Urinary bladder (tissue), 4 donors: Measurements from ENCODE around the gene MYL10. TPM values are rescaled to one million over a fixed set of nuclear protein-coding genes. Genes with fewer than 3 reads are reported as not detected.

Source experiments
- DNase-seq: peaks from one replicate; pipeline ENCODE4 v3.0.0-alpha.2; 2015; ENCODE audit errors: extremely low spot score
- H3K27ac ChIP-seq: one replicate; pipeline ENCODE4 v1.5.1; 2013; ENCODE audit warnings: low read depth, mild to moderate bottlenecking, moderate library complexity
- H3K36me3 ChIP-seq: one replicate; pipeline ENCODE4 v1.6.1; 2013; ENCODE audit warnings: mild to moderate bottlenecking, moderate library complexity; ENCODE audit not compliant: insufficient read depth
- H3K4me1 ChIP-seq: one replicate; pipeline ENCODE4 v1.6.1; 2013; ENCODE audit warnings: mild to moderate bottlenecking, moderate library complexity; ENCODE audit not compliant: insufficient read depth
- H3K4me3 ChIP-seq: one replicate; pipeline ENCODE4 v1.5.1; 2013; ENCODE audit warnings: low read depth, low read length
- WGBS: extraction: QIAGEN DNeasy Blood & Tissue Kit; methylation state at CpG from one replicate; pipeline ENCODE4 v1.1.7; 2013; 5-methylcytosine and 5-hydroxymethylcytosine counted together
- polyA plus RNA-seq: library from polyadenylated mRNA; stranded (reverse); fragments of 200-250 nt; gene quantifications from one replicate; pipeline ENCODE4 v1.2.3, GENCODE V29; 2013
- total RNA-seq: library from RNA; depleted of rRNA; stranded (reverse); fragments of >200 nt; gene quantifications from one replicate; pipeline ENCODE4 v1.2.3, GENCODE V29; 2014
- donor health status: healthy with polysubstance abuse.
- donor health status: healthy.

Gene MYL10
- total and polyA plus RNA-seq, 2 donors, result 0.38 to 0.63 TPM

DNA sequence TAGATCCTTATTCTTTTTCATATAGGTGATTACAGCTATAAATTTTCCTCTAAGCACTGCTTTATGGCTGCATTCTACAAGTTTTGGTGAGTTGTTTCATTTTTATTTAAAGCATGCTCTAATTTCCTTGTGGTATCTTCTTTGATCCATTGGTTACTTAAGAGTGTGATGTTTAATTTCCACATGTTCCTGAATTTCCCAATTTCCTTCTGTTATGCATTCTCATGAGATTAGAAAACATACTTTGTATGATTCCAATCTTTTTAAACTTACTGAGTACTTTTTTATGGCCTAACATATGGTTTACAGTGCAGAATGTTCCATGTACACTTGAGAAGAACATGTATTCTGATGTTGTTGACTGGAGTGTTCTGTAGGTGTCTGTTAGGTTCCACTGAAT lies 53.4 kb downstream of the MYL10 start:
- Histone ChIP-seq H3K4me1 (no peaks in the 10 kb centered on the region), H3K27ac (no peak overlapping the region), H3K4me3 (no peak overlapping the region), H3K36me3 (no peaks in the 10 kb centered on the region)
- DNase-seq, result no peak

DNA sequence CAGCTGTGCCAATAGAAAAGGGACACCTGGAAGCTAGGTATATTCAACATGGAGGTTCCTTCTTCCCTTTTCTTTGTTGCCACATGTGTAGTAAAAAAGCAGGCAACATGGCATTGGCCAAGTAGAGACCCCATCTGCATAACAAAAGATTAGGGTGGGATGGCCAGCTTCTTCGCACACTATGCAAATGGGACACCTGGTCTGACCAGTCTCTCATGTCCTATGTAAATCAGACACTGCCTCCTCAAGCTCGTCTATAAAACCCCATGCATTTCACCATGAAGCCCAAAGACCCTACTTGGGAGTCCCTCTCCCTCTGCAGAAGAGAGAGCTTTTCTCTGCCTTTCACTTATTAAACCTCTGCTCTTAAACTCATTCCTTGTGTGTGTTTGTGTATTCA lies 53.9 kb downstream of the MYL10 start:
- H3K4me3 ChIP-seq, result no peak overlapping the region
- no peaks in the 10 kb centered on the region for H3K36me3 ChIP-seq
- no peak for DNase-seq
- H3K4me1 ChIP-seq, result no peaks in the 10 kb centered on the region
- H3K27ac ChIP-seq, result no peak overlapping the region
- 49% methylated on average over 2 of the region's 2 CpGs for WGBS

DNA sequence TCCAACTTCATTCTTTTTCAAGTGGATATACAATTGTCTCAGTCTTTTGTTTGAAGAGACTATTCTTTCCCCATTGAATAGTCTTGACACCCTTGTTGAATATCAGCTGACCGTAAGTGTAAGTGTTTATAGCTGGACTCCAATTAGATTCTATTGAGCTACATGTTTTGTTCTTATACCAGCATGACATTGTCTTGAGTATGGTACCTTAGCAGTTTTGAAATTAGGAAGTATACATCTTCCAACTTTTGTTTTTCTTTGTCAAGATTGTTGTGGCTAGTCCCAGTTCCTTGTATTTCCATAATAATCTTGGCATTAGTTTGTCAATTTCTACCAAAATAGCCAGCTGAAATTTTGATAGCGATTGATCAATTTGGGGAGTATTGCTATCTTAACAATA lies 56.9 kb downstream of the MYL10 start:
- DNase-seq, result no peak
- Histone ChIP-seq H3K27ac (no peak overlapping the region), H3K4me3 (no peak overlapping the region), H3K4me1 (no peaks in the 10 kb centered on the region), H3K36me3 (no peaks in the 10 kb centered on the region)
- 94% methylated on average over 2 of the region's 2 CpGs for WGBS

DNA sequence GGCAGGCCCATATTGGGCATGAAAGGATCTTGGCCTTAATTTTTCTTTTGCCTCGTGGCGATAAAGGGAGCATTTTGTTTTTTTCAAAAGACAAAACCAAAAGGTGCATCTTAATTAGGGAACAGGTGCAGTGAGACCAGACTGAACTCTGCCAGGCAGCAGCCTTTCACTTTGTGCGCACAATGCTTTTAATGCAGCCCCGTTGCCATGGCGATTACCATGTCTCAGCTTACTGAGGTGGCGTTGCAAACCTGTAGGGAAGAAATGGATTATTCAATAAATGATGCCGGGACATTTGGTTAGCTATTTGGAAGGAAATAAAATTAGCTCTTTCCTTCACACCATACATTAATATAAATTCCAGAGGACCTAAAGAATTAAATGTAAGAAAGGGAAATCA lies 61.9 kb downstream of the MYL10 start:
- DNase-seq, result no peak
- H3K4me1 ChIP-seq, result no peaks in the 10 kb centered on the region
- H3K36me3 ChIP-seq, result no peaks in the 10 kb centered on the region
- 85% methylated on average over 7 of the region's 7 CpGs for WGBS
- H3K4me3 ChIP-seq, result no peak overlapping the region
- H3K27ac ChIP-seq, result no peak overlapping the region

DNA sequence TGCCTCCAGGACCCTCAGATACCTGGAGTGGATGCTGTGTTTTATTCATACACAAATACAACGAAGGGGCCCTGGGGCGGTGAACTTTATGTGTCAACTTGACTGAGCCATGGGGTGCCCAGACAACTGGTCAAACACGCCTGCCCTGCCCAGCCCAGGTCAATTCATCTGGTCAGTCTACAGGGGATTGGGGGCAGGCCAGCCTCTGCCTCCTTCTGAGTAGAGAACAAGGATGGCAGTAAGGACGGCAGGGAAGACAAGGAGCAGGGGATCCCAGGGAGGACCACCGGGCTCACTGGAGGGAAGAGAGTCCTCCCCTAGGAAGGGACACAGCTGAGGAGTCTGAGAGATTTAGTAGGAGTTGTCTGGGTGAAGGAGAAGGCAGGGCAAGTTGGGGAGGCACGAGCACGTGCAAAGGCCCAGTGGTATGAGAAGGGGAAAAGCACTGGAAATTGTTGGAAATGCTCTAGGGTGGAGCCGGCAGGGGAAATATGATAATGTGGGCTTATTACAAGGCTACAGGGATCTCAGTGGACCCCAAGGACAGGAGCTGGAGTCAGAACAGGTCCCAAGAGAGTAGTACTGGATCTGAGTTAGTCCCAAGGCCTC lies 63.4 kb downstream of the MYL10 start:
- H3K4me1 ChIP-seq, result no peaks in the 10 kb centered on the region
- no peak overlapping the region for H3K27ac ChIP-seq
- WGBS, result 81% methylated on average over 8 of the region's 8 CpGs
- H3K4me3 ChIP-seq, result no peak overlapping the region
- H3K36me3 ChIP-seq, result no peaks in the 10 kb centered on the region
- no peak for DNase-seq

DNA sequence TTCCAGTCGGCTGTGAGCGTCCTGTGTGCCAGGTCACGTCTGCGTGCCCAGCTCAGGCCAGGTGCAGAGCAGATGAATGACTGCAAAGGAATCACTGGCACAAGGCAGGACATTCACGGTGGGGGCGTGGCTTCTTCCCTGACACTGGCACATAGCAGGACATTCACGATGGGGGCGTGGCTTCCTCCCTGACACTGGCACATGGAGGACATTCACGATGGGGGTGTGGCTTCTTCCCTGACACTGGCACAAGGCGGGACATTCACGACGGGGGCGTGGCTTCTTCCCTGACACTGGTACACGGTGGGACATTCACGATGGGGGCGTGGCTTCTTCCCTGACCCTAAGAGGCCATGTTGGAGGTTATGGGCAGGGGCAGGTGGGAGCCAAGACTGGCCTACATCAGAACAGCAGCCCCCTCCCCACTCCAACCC lies 64.3 kb downstream of the MYL10 start:
- DNase-seq, result no peak
- 35% methylated on average over 16 of the region's 16 CpGs for WGBS
- no peak overlapping the region for H3K27ac ChIP-seq

DNA sequence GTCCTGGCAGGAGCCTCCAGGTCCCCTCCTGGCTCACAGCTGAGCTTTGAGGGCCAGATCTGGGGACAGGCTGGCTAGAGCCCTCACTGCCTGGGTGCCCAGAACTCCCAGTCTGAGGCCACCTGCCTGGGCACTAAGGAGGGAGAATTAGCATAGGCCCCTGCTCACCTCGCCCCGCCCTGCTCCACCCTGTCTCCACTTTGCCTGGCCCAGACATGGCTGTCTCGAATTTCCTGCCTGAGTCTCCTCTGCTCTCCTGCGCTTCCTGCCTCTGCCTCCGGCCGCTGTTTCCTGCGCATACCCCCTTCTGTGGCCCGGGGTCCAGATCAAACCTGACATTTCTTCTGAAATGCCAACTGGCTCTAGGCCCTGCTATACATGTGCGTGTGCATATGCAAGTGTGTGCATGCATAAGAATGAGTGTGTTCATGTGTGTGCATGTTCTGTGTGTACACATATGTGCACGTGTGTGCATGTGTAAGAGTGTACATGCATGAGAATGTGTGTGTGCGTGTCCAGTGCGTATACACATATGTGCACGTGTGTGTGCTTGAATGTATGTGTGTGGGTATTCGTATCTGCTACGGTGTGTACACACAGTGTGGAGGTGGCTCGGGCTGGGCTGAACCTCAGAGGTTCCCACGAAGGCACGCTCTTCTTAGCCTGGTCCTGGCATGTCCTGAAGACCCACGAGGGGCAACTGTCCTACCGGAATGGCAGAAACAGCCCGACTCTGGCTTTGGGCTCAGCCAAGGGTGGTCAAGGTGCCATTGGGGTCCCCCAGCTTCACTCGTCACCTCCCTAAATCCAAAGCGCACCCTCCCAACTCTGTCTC lies 64.9 kb downstream of the MYL10 start:
- Histone ChIP-seq H3K27ac (no peak overlapping the region), H3K4me1 (no peaks in the 10 kb centered on the region), H3K36me3 (no peaks in the 10 kb centered on the region), H3K4me3 (no peak overlapping the region)
- no peak for DNase-seq
- WGBS, result 73% methylated on average over 23 of the region's 23 CpGs

More for the DNA sequence above, 64.3 kb downstream of the MYL10 start:
- H3K4me1 ChIP-seq, result no peaks in the 10 kb centered on the region
- H3K4me3 ChIP-seq, result no peak overlapping the region
- H3K36me3 ChIP-seq, result no peaks in the 10 kb centered on the region

Other genes with a start within 250 kb of the MYL10 start
- gene CUX1, start 188.3 kb upstream of the MYL10 start, total RNA-seq, result 59.7 TPM
- 63.5 TPM for gene CUX1, start 188.3 kb upstream of the MYL10 start, polyA plus RNA-seq